Heart right ventricle (tissue), 16 donors: Measurements from ENCODE around the gene EGFLAM. TPM values are rescaled to one million over a fixed set of nuclear protein-coding genes. Genes with fewer than 3 reads are reported as not detected.

Experiments
- ATAC-seq, 8 donors: fragments of 200-7000 bp; cut with Tn5 transposase; one replicate each; pipeline ENCODE4 v1.9.1; 2020; ENCODE audit warnings: mild to moderate bottlenecking in 8 of 8, moderate library complexity in 8 of 8, moderate number of reproducible peaks in 1 of 8
- DNase-seq, 2 donors: peaks; one replicate each; pipeline ENCODE4 v3.0.0-alpha.2; 2020
- H3K27ac ChIP-seq, 10 donors: fragments of 200-600 bp; sonication (generic) in 2 of 10; one replicate each; pipeline versions ENCODE4 v1.5.0 to v1.8.0; 2020 to 2022; ENCODE audit warnings: mild to moderate bottlenecking in 3 of 10
- H3K27me3 ChIP-seq, 7 donors: fragments of 200-600 bp; one replicate each; pipeline ENCODE4 v1.8.0; 2021 to 2022; ENCODE audit warnings: mild to moderate bottlenecking in 2 of 7
- H3K36me3 ChIP-seq, 9 donors: fragments of 200-600 bp; sonication (generic) in 1 of 9; one replicate each; pipeline versions ENCODE4 v1.5.0 to v1.8.0; 2020 to 2022; ENCODE audit warnings: mild to moderate bottlenecking in 2 of 9
- H3K4me1 ChIP-seq, 9 donors: fragments of 200-600 bp; sonication (generic) in 1 of 9; one replicate each; pipeline versions ENCODE4 v1.5.0 to v1.8.0; 2020 to 2022; ENCODE audit warnings: mild to moderate bottlenecking in 4 of 9
- H3K4me3 ChIP-seq, 10 donors: fragments of 200-600 bp; sonication (generic) in 2 of 10; one replicate each; pipeline versions ENCODE4 v1.5.0 to v1.8.0; 2020 to 2022; ENCODE audit warnings: mild to moderate bottlenecking in 7 of 10, moderate library complexity in 2 of 10
- H3K9me3 ChIP-seq, 11 donors: fragments of 200-600 bp in 10 of 11; sonication (generic) in 2 of 11; one replicate each; pipeline versions ENCODE4 v1.5.0 to v1.8.0; 2013 to 2022; ENCODE audit warnings: mild to moderate bottlenecking in 2 of 11, control low read depth in 1 of 11, moderate library complexity in 1 of 11
- CTCF ChIP-seq, 9 donors: fragments of 200-600 bp; sonication (generic) in 2 of 9; IDR thresholded peaks; one replicate each; pipeline versions ENCODE4 v1.5.0 to v1.8.0; 2021 to 2022; ENCODE audit warnings: antibody characterized with exemption in 9 of 9, mild to moderate bottlenecking in 5 of 9, moderate library complexity in 1 of 9
- WGBS, 2 donors: extraction: QIAGEN DNeasy Blood & Tissue Kit; methylation state at CpG; one replicate each; pipeline ENCODE4 v1.1.7; 2013; ENCODE audit warnings: inconsistent platforms in 1 of 2; 5-methylcytosine and 5-hydroxymethylcytosine counted together
- intact Hi-C, 10 donors: fragments of 100-400 bp; cut with DNase I; formaldehyde crosslinking; loops; one replicate each; pipeline versions ENCODE4 v1.11.1 to v1.14.2; 2022
- polyA plus RNA-seq, 2 donors: library from polyadenylated mRNA; stranded (reverse); fragments of 200-250 nt; gene quantifications; one replicate each; pipeline ENCODE4 v1.2.3, GENCODE V29; 2013
- total RNA-seq, 10 donors: library from RNA; stranded (reverse); fragmentation: NEBNext Ultra II Directional in 3 of 10; extraction: Animal tissue kit (Norgen Biotek cat#: 25700) in 3 of 10; gene quantifications; one replicate each; pipeline versions ENCODE4 v1.2.1 to v1.2.4, GENCODE V29; 2021 to 2023
- donor health status: Arrhythmogenic right ventricular cardiomyopathy.
- donor health status: ischemic (EF 13 %, LVEDD 7.1; RV severe dilation, severe dysfunction).
- donor health status: healthy with polysubstance abuse.
- donor health status: DM: no; HTN: yes; CAD: no.
- donor health status: DM: no; HTN: no; CAD: no.
- donor health status: ischemic (EF 25% LVEDD 6.9; RV normal size, moderate dysfunction).
- donor health status: ischemic (EF 25% LVEDD 5.7; RV mildly dilated, moderate dysfunction).
- donor health status: healthy.
- donor health status: DM: yes; HTN: yes; CAD: no.
- donor health status: Ischemic cardiomyopathy.
- donor health status: ischemic (EF 35%, LVEDD 5.7; RV mildly dilated, moderate dysfunction).
- donor health status: nonischemic (EF 11% LVEDD 7.7; RV severe dilation, severe dysfunction).
- donor health status: DM: yes; HTN: yes; CAD: no.
- donor health status: PGD.
- donor health status: ischemic (EF 29% LVEDD 5.4; RV normal size, mild dysfunction).
- donor health status: nonischemic (EF 23%, LVEDD 6.1; RV moderate dilation, normal function).

EGFLAM gene
- total and polyA plus RNA-seq, 12 donors, result 3.4 to 15.3 (median 7.6) TPM

- WGBS, 2 donors, result 73 to 85% methylated on average over 4 of the region's 4 CpGs
- no peak for ATAC-seq
These were observed 23.6 kb upstream of the EGFLAM start for GRCh38 chr5:38234737-38235136.

GRCh38 chr5:38237681-38238080, 20.7 kb upstream of the EGFLAM start:
- H3K36me3 ChIP-seq, result no peaks in the 10 kb centered on the region
- TF ChIP-seq CTCF (IDR thresholded peaks at IDR 0.05), result no peak
- ATAC-seq (no peak), DNase-seq (no peak)
- peaks cover 0 to 15% (median 0%) of the 10 kb centered on the region in 11 donors for H3K9me3 ChIP-seq
- intact Hi-C loops, result no loop called here
- H3K27ac ChIP-seq, result no peak overlapping the region
- H3K27me3 ChIP-seq, result peaks cover 0 to 10% (median 0%) of the 10 kb centered on the region in 7 donors
- H3K4me3 ChIP-seq, result no peak overlapping the region
- WGBS, 2 donors, result 36 to 71% methylated on average over 2 of the region's 2 CpGs
- H3K4me1 ChIP-seq, result no peaks in the 10 kb centered on the region

More at GRCh38 chr5:38234737-38235136, 23.6 kb upstream of the EGFLAM start:
- Histone ChIP-seq H3K9me3 (peaks cover 0 to 15% (median 0%) of the 10 kb centered on the region in 11 donors), H3K4me1 (no peaks in the 10 kb centered on the region), H3K27me3 (peaks cover 0 to 3% (median 0%) of the 10 kb centered on the region in 7 donors), H3K36me3 (no peaks in the 10 kb centered on the region), H3K4me3 (no peak overlapping the region), H3K27ac (no peak overlapping the region)
- intact Hi-C loops, result no loop called here
- TF ChIP-seq CTCF (IDR thresholded peaks at IDR 0.05), result no peak
- no peak for DNase-seq

- WGBS, 2 donors, result 31 to 51% methylated on average over 1 of the region's 1 CpG
These were observed 18.1 kb upstream of the EGFLAM start for GRCh38 chr5:38240212-38240611.

GRCh38 chr5:38241655-38242054, 16.7 kb upstream of the EGFLAM start:
- TF ChIP-seq CTCF (IDR thresholded peaks at IDR 0.05), result no peak
- intact Hi-C loops, result no loop called here
- H3K36me3 ChIP-seq, result no peaks in the 10 kb centered on the region
- no peak for DNase-seq
- H3K9me3 ChIP-seq, result no peaks in the 10 kb centered on the region
- H3K27ac ChIP-seq, result no peak overlapping the region
- peaks cover 0 to 13% (median 0%) of the 10 kb centered on the region in 7 donors for H3K27me3 ChIP-seq
- ATAC-seq, result no peak
- WGBS, 2 donors, result 48 to 57% methylated on average over 5 of the region's 5 CpGs
- H3K4me1 ChIP-seq, result no peaks in the 10 kb centered on the region
- H3K4me3 ChIP-seq, result no peak overlapping the region

More at GRCh38 chr5:38240212-38240611, 18.1 kb upstream of the EGFLAM start:
- intact Hi-C loops, result no loop called here
- Histone ChIP-seq H3K9me3 (peaks cover 0 to 3% (median 0%) of the 10 kb centered on the region in 11 donors), H3K27me3 (peaks cover 0 to 13% (median 0%) of the 10 kb centered on the region in 7 donors), H3K36me3 (no peaks in the 10 kb centered on the region), H3K27ac (no peak overlapping the region), H3K4me1 (no peaks in the 10 kb centered on the region), H3K4me3 (no peak overlapping the region)
- TF ChIP-seq CTCF (IDR thresholded peaks at IDR 0.05), result no peak
- DNase-seq, result no peak
- ATAC-seq, result no peak
